Endodermal cell (in vitro differentiated cells): ENCODE measurements around the gene IL1RAPL2. TPM values are rescaled to one million over a fixed set of nuclear protein-coding genes. Genes with fewer than 3 reads are reported as not detected.

Experiments
- DNase-seq: peaks from one replicate; pipeline ENCODE4 v3.0.0-alpha.2; 2017
- H3K27ac ChIP-seq: 2 replicates; pipeline ENCODE4 v1.5.1; 2013; ENCODE audit warnings: mild to moderate bottlenecking, low read depth, low read length, moderate library complexity
- H3K27me3 ChIP-seq: 2 replicates; pipeline ENCODE4 v1.6.1; 2013; ENCODE audit warnings: mild to moderate bottlenecking, low read length, moderate library complexity; ENCODE audit not compliant: insufficient read depth, control insufficient read depth, poor library complexity, severe bottlenecking
- H3K36me3 ChIP-seq: 2 replicates; pipeline ENCODE4 v1.7.0; 2013; ENCODE audit warnings: mild to moderate bottlenecking, low read length, moderate library complexity; ENCODE audit not compliant: control insufficient read depth, insufficient read depth
- H3K4me1 ChIP-seq: one replicate; pipeline ENCODE4 v1.7.0; 2013; ENCODE audit warnings: low read length; ENCODE audit not compliant: control insufficient read depth, insufficient read depth
- H3K4me3 ChIP-seq: 2 replicates; pipeline ENCODE4 v1.5.1; 2013; ENCODE audit warnings: mild to moderate bottlenecking, low read length, moderate library complexity
- H3K9ac ChIP-seq: 2 replicates; pipeline ENCODE4 v1.6.1; 2013; ENCODE audit warnings: mild to moderate bottlenecking, low read length, moderate library complexity; ENCODE audit not compliant: poor library complexity, severe bottlenecking; ENCODE audit errors: extremely low read depth
- H3K9me3 ChIP-seq: 2 replicates; pipeline ENCODE4 v1.6.1; 2013; ENCODE audit warnings: mild to moderate bottlenecking, low read length, moderate library complexity; ENCODE audit not compliant: control insufficient read depth
- H3K27ac Mint-ChIP-seq: 2 replicates; pipeline ENCODE4 v1.8.0; 2020; ENCODE audit warnings: mixed read lengths
- H3K27me3 Mint-ChIP-seq: 2 replicates; pipeline ENCODE4 v1.8.0; 2021; ENCODE audit warnings: mild to moderate bottlenecking, mixed read lengths; ENCODE audit not compliant: insufficient read depth
- H3K36me3 Mint-ChIP-seq: 2 replicates; pipeline ENCODE4 v1.8.0; 2020; ENCODE audit warnings: low read depth, mixed read lengths
- H3K4me1 Mint-ChIP-seq: 2 replicates; pipeline ENCODE4 v1.8.0; 2020; ENCODE audit warnings: mixed read lengths
- H3K4me3 Mint-ChIP-seq: 2 replicates; pipeline ENCODE4 v1.8.0; 2020; ENCODE audit warnings: mild to moderate bottlenecking, moderate library complexity, mixed read lengths
- H3K9me3 Mint-ChIP-seq: 2 replicates; pipeline ENCODE4 v1.8.0; 2020; ENCODE audit warnings: mild to moderate bottlenecking, mixed read lengths
- WGBS, 2 experiments: methylation state at CpG; one replicate each; pipeline versions ENCODE4 v1.1.5 to v1.1.7; 2013; ENCODE audit warnings: missing lambda C conversion rate in 2 of 2, mixed read lengths in 1 of 2; ENCODE audit not compliant: insufficient coverage in 1 of 2, insufficient read length in 1 of 2; 5-methylcytosine and 5-hydroxymethylcytosine counted together
- total RNA-seq, 2 donors: library from RNA; stranded (reverse); fragmentation: NEBNext Ultra II Directional in 1 of 2; extraction: Animal tissue kit (Norgen Biotek cat#: 25700) in 1 of 2; gene quantifications; 2 replicates in 1 of 2; 3 replicates in 1 of 2; pipeline ENCODE4 v1.2.1, GENCODE V29; 2021
- TF ChIP-seq, protein P1 (sequence below): fragments of 200-600 bp; sonication (generic); conservative IDR thresholded peaks from 2 replicates; pipeline ENCODE4 v1.5.0; 2021; ENCODE audit warnings: antibody characterized with exemption, mild to moderate bottlenecking

Gene IL1RAPL2
- total RNA-seq, 2 donors from 2014 or later = 0.13 TPM; not detected in 1

DNA sequence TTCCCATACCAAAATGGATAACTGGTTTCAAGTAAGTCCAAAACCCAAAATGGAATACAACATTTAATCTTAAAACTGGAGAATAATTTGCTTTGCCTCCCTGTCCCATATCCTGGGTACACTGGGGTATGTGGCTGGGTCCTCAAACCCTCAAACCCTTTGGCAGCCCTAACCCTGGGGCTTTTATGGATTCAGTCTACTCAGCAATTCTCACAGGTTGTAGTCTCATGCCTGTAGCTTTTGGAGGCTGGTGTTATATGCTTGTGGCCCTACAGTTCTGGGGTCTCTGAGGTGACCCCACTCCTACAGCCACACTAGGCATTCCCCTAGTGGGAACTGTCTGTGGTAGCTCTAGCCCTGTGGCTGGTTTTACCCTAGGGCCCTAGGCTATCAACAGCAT, 1145.8 kb downstream of the IL1RAPL2 start:
- no peaks in the 10 kb centered on the region for H3K4me1 ChIP-seq
- H3K36me3 ChIP-seq = no peaks in the 10 kb centered on the region
- no peak overlapping the region for H3K27ac ChIP-seq
- DNase-seq = no peak
- Mint-ChIP-seq H3K4me3 (no peak overlapping the region), H3K9me3 (peaks cover 46% of the 10 kb centered on the region), H3K4me1 (peaks cover 3% of the 10 kb centered on the region), H3K27ac (no peak overlapping the region), H3K36me3 (peaks cover 2% of the 10 kb centered on the region), H3K27me3 (no peaks in the 10 kb centered on the region)
- H3K27me3 ChIP-seq = no peaks in the 10 kb centered on the region
- TF ChIP-seq, protein P1, sequence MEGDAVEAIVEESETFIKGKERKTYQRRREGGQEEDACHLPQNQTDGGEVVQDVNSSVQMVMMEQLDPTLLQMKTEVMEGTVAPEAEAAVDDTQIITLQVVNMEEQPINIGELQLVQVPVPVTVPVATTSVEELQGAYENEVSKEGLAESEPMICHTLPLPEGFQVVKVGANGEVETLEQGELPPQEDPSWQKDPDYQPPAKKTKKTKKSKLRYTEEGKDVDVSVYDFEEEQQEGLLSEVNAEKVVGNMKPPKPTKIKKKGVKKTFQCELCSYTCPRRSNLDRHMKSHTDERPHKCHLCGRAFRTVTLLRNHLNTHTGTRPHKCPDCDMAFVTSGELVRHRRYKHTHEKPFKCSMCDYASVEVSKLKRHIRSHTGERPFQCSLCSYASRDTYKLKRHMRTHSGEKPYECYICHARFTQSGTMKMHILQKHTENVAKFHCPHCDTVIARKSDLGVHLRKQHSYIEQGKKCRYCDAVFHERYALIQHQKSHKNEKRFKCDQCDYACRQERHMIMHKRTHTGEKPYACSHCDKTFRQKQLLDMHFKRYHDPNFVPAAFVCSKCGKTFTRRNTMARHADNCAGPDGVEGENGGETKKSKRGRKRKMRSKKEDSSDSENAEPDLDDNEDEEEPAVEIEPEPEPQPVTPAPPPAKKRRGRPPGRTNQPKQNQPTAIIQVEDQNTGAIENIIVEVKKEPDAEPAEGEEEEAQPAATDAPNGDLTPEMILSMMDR = no peak
- H3K9ac ChIP-seq = no peak overlapping the region
- H3K4me3 ChIP-seq = no peak overlapping the region
- peaks cover 10% of the 10 kb centered on the region for H3K9me3 ChIP-seq

DNA sequence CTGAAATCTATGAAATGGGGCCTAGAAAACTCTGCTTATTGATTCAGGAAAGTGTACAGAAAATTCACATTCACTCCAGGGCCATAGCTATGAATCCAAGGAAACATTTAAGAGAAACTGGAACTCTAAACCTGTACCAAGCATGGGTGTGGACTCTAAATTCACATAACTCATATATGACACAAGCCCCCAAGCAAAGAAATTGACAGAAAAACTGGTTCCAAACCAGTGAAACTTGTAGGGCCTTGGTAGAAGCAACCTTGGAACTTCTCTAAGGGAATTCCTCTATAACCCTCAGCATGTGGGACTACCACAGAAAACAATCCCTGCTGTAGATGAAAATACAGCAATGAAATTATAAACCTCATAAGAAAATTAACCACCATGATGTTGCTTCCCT, 1149.7 kb downstream of the IL1RAPL2 start:
- Histone ChIP-seq H3K36me3 (no peaks in the 10 kb centered on the region), H3K27ac (no peak overlapping the region), H3K27me3 (no peaks in the 10 kb centered on the region), H3K4me1 (no peaks in the 10 kb centered on the region), H3K4me3 (no peak overlapping the region), H3K9me3 (peaks cover 10% of the 10 kb centered on the region), H3K9ac (no peak overlapping the region)
- Mint-ChIP-seq H3K36me3 (peaks cover 2% of the 10 kb centered on the region), H3K9me3 (peaks cover 34% of the 10 kb centered on the region), H3K27ac (no peak overlapping the region), H3K4me1 (no peaks in the 10 kb centered on the region), H3K4me3 (no peak overlapping the region), H3K27me3 (no peaks in the 10 kb centered on the region)
- TF ChIP-seq, protein P1 = no peak
- DNase-seq = no peak

DNA sequence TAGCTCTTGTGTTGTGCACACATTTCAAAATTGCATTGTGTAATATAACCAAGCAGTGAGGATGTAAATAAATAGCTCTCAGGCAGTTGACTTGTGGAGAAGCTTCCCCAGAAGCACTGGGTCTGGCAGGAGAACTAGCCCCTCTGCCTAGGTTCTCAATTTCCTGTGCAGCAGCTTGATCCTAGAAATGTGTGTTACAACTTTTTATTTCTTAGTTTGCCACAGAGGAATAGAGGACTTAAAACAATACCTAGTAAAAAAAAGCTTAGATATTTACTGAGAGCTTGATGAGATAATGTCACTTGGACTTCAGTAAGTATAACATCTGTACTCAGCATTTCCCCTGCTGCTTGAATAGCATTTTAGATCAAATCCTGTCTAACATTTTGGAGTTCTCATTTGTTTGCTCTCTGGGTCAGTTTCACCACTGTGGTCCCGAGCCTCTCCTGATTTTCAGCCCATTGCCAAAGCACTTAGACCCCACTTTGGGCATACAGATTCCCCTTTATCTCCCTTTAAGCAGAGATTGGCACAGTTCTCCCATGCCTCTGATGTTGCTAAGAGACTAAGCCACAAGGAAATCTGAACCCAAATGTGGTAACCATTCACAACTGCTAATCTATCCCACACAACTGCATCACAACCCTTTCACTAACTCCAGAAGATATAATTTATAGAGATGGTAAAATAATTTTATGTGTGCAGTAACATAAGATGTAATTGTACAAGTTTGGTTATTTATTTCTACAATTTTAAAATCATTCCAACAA, 1158.2 kb downstream of the IL1RAPL2 start:
- no peaks in the 10 kb centered on the region for H3K27me3 ChIP-seq
- no peaks in the 10 kb centered on the region for H3K9me3 ChIP-seq
- no peak for DNase-seq
- H3K4me1 Mint-ChIP-seq = no peaks in the 10 kb centered on the region
- no peak overlapping the region for H3K27ac ChIP-seq
- H3K27me3 Mint-ChIP-seq = no peaks in the 10 kb centered on the region
- no peak overlapping the region for H3K4me3 ChIP-seq
- TF ChIP-seq, protein P1 = no peak
- H3K36me3 Mint-ChIP-seq = no peaks in the 10 kb centered on the region
- no peaks in the 10 kb centered on the region for H3K36me3 ChIP-seq
- H3K9ac ChIP-seq = no peak overlapping the region
- peaks cover 23% of the 10 kb centered on the region for H3K9me3 Mint-ChIP-seq
- WGBS, 2 experiments = 73% methylated on average over 1 of the region's 1 CpG; no CpG with 5 or more reads in 1 of the 2 experiments
- no peak overlapping the region for H3K27ac Mint-ChIP-seq
- no peak overlapping the region for H3K4me3 Mint-ChIP-seq
- H3K4me1 ChIP-seq = no peaks in the 10 kb centered on the region
